Epithelial cell of prostate (primary cell): Measurements from ENCODE around the gene PRKCH.

ENCODE experiments used
- DNase-seq: peaks from one replicate; pipeline ENCODE4 v3.0.0-alpha.2; 2011; ENCODE audit warnings: low read depth, low spot score
- H3K27ac ChIP-seq: fragments of 450-650 bp; 2 replicates; pipeline ENCODE4 v1.5.1; 2017; ENCODE audit warnings: mild to moderate bottlenecking

Gene PRKCH

GRCh38 chr14:61334197-61334701, 12.9 kb downstream of the PRKCH start:
- H3K27ac ChIP-seq, result no peak overlapping the region
- no peak for DNase-seq

- no peak for DNase-seq
- H3K27ac ChIP-seq, result no peak overlapping the region
Measured at GRCh38 chr14:61335049-61335448, 13.7 kb downstream of the PRKCH start.

GRCh38 chr14:61335671-61336275, 14.4 kb downstream of the PRKCH start:
- no peak overlapping the region for H3K27ac ChIP-seq
- DNase-seq, result no peak

GRCh38 chr14:61337893-61338292, 16.5 kb downstream of the PRKCH start:
- H3K27ac ChIP-seq, result no peak overlapping the region
- no peak for DNase-seq

GRCh38 chr14:61338457-61338856, 17.1 kb downstream of the PRKCH start:
- no peak overlapping the region for H3K27ac ChIP-seq
- no peak for DNase-seq

GRCh38 chr14:61341275-61342206, 20.2 kb downstream of the PRKCH start:
- H3K27ac ChIP-seq, result peak overlapping the region; percentile 36
- no peak for DNase-seq

GRCh38 chr14:61342486-61342885, 21.1 kb downstream of the PRKCH start:
- H3K27ac ChIP-seq, result no peak overlapping the region
- no peak for DNase-seq

GRCh38 chr14:61342932-61343331, 21.6 kb downstream of the PRKCH start:
- DNase-seq, result no peak
- H3K27ac ChIP-seq, result peak overlapping the region; percentile 62

GRCh38 chr14:61343471-61343870, 22.1 kb downstream of the PRKCH start:
- peak overlapping the region; percentile 62 for H3K27ac ChIP-seq
- DNase-seq, result no peak

GRCh38 chr14:61343991-61344405, 22.6 kb downstream of the PRKCH start:
- H3K27ac ChIP-seq, result peak overlapping the region; percentile 62

GRCh38 chr14:61344437-61345150, 23.2 kb downstream of the PRKCH start:
- no peak for DNase-seq

More at GRCh38 chr14:61343991-61344405, 22.6 kb downstream of the PRKCH start:
- DNase-seq, result no peak

GRCh38 chr14:61345151-61345482, 23.7 kb downstream of the PRKCH start:
- no peak overlapping the region for H3K27ac ChIP-seq
- DNase-seq, result no peak

More at GRCh38 chr14:61344437-61345150, 23.2 kb downstream of the PRKCH start:
- H3K27ac ChIP-seq, result peak overlapping the region; percentile 62

- no peak for DNase-seq
- peak overlapping the region; percentile 80 for H3K27ac ChIP-seq
Measured at GRCh38 chr14:61346221-61346620, 24.8 kb downstream of the PRKCH start.

- peak overlapping the region; percentile 80 for H3K27ac ChIP-seq
- no peak for DNase-seq
Measured at GRCh38 chr14:61346793-61347192, 25.4 kb downstream of the PRKCH start.

- no peak for DNase-seq
- H3K27ac ChIP-seq, result peak overlapping the region; percentile 80
Measured at GRCh38 chr14:61347826-61348443, 26.6 kb downstream of the PRKCH start.

GRCh38 chr14:61350427-61351270, 29.3 kb downstream of the PRKCH start:
- DNase-seq, result no peak
- no peak overlapping the region for H3K27ac ChIP-seq

GRCh38 chr14:61351477-61351876, 30.1 kb downstream of the PRKCH start:
- no peak overlapping the region for H3K27ac ChIP-seq

GRCh38 chr14:61355892-61356325, 34.5 kb downstream of the PRKCH start:
- peak; percentile 96 for DNase-seq
- H3K27ac ChIP-seq, result peak overlapping the region; percentile 92

More at GRCh38 chr14:61351477-61351876, 30.1 kb downstream of the PRKCH start:
- no peak for DNase-seq

- DNase-seq, result no peak
Measured at GRCh38 chr14:61357123-61357522, 35.7 kb downstream of the PRKCH start.

More at GRCh38 chr14:61357123-61357522, 35.7 kb downstream of the PRKCH start:
- peak overlapping the region; percentile 92 for H3K27ac ChIP-seq
